GM19351 (cell line): Measurements from ENCODE around the gene SEC24D.

Source experiments
- ATAC-seq: cut with Tn5 transposase; IDR thresholded peaks from one replicate; pipeline ENCODE4 v1.9.1; 2021; ENCODE audit warnings: mild to moderate bottlenecking, moderate library complexity; ENCODE audit not compliant: unreplicated experiment

Gene SEC24D

GRCh38 chr4:118755438-118756226 is 80.3 kb downstream of the SEC24D start:
- ATAC-seq: no peak

GRCh38 chr4:118754890-118755289 is 81.0 kb downstream of the SEC24D start:
- ATAC-seq: no peak

- ATAC-seq: no peak
Measured at GRCh38 chr4:118753685-118754084, 82.2 kb downstream of the SEC24D start.

- ATAC-seq: no peak
Measured at GRCh38 chr4:118753096-118753495, 82.8 kb downstream of the SEC24D start.

- no peak for ATAC-seq
Measured at GRCh38 chr4:118752551-118752950, 83.4 kb downstream of the SEC24D start.

GRCh38 chr4:118751629-118752323 is 84.2 kb downstream of the SEC24D start:
- ATAC-seq: no peak

GRCh38 chr4:118749347-118749988 is 86.5 kb downstream of the SEC24D start:
- ATAC-seq: no peak

- no peak for ATAC-seq
Measured at GRCh38 chr4:118746251-118746919, 89.5 kb downstream of the SEC24D start.

GRCh38 chr4:118745357-118745756 is 90.6 kb downstream of the SEC24D start:
- no peak for ATAC-seq

GRCh38 chr4:118743867-118744266 is 92.1 kb downstream of the SEC24D start:
- ATAC-seq: no peak

GRCh38 chr4:118742050-118742449 is 93.9 kb downstream of the SEC24D start:
- ATAC-seq: no peak

- no peak for ATAC-seq
Measured at GRCh38 chr4:118741301-118741855, 94.5 kb downstream of the SEC24D start.

GRCh38 chr4:118740869-118741268 is 95.1 kb downstream of the SEC24D start:
- no peak for ATAC-seq

GRCh38 chr4:118739022-118739713 is 96.8 kb downstream of the SEC24D start:
- no peak for ATAC-seq

GRCh38 chr4:118738090-118738489 is 97.8 kb downstream of the SEC24D start:
- ATAC-seq: no peak

GRCh38 chr4:118736900-118737299 is 99.0 kb downstream of the SEC24D start:
- no peak for ATAC-seq

GRCh38 chr4:118734491-118735205 is 101.3 kb downstream of the SEC24D start:
- no peak for ATAC-seq

- ATAC-seq: no peak
Measured at GRCh38 chr4:118732591-118733330, 103.2 kb downstream of the SEC24D start.

- ATAC-seq: no peak
Measured at GRCh38 chr4:118730683-118731082, 105.2 kb downstream of the SEC24D start.
